Skeletal muscle cell (primary cell): ENCODE data around the gene TBC1D2B.
"Not testable (repeated sequence)": the region's sequence is repeated elsewhere in the genome, so short reads cannot be mapped to it uniquely, and the experiment has no call there.

Experiments
- DNase-seq: peaks from one replicate; pipeline ENCODE4 v3.0.0-alpha.2; 2010; ENCODE audit warnings: low read depth
- H3K4me3 ChIP-seq: 2 replicates; pipeline ENCODE4 v1.5.1; 2011; ENCODE audit warnings: low read depth, mild to moderate bottlenecking, control low read depth, low read length, moderate library complexity

TBC1D2B gene

DNA sequence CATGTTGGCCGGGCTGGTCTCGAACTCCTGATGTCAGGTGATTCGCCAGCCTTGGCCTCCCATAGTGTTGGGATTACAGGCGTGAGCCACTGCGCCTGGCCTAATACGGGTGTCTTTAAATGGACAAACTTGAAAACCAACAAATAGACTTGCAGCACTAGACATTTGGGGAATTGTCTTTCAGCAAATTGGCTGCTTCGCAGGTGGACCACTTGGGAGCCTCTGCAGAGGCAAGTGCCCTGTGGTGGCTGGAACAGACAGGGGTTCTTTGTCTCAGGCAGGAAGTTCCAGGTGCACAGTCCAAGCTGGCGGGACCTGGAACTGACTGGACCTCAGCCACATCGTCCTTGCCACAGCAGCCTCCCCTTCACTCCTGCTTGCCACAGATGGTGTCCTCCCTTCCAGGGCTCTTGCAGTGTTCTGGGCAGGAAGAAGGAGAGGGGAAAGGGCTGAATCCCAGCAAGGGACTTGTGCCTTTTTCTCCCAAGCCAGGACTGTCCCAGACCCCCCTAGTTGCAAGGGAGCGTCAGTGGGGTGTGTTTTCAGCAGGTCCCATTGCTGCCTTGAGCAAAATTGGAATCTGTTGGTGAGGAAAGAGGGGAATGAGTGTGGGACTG is 94.3 kb downstream of the TBC1D2B start:
- DNase-seq = no peak
- no peak overlapping the region for H3K4me3 ChIP-seq

DNA sequence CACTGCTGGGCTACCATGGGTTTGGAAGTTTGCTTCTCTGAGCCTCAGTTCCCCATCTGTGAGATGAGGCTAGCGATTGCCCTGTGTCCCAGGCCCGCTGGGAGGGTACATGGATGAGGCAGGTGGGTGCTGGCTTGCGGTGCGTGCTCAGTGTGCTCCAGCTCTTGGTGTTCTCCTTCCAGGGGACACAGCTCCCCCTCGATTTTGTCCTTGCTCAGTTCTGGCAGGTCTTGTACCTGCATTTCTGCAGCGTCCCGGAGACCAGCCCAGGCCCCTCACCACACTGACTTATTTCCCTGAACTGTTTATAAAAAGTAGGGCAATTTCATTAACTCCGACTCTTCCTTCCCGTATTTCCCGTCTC is 95.4 kb downstream of the TBC1D2B start:
- H3K4me3 ChIP-seq = no peak overlapping the region
- no peak for DNase-seq

DNA sequence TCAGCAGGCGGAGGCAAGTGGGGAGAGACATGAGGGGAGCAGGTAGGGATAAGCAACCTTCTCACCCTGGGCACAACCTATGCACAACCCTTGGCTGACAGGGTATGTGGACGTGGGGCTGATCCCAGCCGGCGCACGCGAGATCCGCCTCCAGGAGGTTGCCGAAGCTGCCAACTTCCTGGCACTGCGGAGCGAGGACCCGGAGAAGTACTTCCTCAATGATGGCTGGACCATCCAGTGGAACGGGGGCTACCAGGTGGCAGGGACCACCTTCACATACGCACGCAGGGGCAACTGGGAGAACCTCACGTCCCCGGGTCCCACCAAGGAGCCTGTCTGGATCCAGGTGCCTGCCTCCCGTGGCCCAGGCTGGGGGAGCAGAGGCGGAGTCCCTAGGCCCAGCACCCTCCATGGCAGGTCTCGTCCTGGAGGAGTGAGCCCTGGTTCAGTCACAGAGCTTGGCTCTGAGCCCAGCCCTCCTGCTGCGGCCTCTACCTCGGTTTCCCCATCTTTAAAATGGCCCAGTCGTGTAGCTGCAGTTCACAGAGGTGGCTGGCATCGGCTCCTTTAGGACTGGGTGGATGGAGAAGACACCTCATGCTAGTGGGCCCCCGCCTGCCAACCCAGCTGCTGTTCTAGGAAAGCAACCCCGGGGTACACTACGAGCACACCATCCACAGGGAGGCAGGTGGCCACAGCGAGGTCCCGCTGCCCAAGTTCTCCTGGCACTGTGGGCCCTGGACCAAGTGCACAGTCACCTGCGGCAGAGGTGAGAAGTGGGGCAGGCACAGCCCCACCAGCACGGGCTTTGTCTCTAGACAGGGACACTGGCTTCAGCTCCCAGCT is 96.0 kb downstream of the TBC1D2B start:
- no peak overlapping the region for H3K4me3 ChIP-seq
- DNase-seq = no peak

DNA sequence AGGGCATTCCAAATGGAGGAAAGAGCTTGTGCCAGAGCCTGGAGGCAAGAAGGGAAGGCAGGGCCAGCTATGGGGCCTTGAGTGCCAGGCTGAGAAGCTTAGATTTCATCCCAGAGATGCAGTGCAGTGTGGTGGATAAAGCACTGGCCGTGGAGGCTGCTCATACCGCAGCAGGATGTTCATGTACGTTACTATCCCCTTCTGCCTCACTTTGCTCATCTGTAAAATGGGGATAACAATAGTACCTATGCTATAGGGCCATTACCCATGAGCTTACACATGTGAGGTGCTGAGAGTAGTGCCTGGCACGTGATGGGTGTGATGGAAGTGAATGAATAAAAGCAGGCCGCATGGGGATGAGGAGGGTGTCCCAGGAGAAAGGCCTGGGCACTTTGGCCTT is 96.8 kb downstream of the TBC1D2B start:
- not testable (repeated sequence) for H3K4me3 ChIP-seq, DNase-seq

DNA sequence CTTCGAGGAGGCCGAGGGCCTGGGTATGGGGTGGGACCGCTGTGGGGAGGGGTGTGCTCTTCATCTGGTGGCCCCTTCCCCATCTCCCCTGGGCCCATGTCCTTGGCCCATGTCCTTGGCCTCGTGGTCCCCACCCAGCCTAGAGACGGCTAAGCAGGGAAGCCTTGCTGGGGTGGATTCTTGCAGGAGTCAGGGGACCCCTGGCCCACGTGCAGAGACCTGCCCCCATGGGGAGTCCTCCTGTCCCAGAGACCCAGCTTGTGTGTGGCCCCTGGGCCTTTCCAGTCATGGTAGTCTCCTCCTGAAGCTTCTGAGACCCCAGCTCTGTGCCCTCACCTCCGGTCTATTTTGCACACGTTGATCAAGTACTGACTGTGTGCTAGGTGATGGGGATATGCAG is 97.4 kb downstream of the TBC1D2B start:
- no peak overlapping the region for H3K4me3 ChIP-seq
- DNase-seq = no peak

DNA sequence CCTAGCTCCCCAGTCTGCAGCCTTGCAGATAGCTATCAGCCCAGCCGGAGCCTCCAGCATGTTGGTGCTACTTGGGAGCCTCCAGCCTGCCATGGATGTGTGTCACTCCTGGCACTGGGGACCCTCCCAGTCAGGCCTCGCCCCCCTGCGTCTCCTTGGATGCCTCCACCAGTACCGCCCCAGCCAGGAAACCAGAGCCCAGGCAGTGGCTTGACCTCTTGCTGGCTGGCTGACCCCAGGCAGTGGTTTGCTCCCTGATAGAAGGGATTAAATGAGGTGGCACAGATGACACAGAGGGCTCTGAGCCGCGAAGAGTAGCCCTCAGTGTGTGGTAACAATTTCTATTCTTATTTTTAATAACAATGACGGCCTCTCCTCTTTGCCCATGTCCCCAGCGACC is 98.4 kb downstream of the TBC1D2B start:
- DNase-seq, H3K4me3 ChIP-seq: not testable (repeated sequence)

DNA sequence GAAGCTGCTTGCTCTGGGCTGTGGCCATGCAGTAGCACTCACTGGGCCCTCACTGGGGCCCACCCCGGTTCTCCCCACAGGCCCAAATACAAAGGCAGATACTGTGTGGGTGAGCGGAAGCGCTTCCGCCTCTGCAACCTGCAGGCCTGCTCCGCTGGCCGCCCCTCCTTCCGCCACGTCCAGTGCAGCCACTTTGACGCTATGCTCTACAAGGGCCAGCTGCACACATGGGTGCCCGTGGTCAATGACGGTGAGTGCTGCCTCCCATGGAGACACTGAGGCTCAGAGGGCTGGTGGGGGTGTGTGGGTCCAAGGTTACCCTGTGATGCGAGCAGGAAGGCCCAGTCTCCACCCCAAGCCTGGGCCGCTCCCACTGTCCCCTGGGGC is 98.8 kb downstream of the TBC1D2B start:
- H3K4me3 ChIP-seq, DNase-seq: not testable (repeated sequence)

DNA sequence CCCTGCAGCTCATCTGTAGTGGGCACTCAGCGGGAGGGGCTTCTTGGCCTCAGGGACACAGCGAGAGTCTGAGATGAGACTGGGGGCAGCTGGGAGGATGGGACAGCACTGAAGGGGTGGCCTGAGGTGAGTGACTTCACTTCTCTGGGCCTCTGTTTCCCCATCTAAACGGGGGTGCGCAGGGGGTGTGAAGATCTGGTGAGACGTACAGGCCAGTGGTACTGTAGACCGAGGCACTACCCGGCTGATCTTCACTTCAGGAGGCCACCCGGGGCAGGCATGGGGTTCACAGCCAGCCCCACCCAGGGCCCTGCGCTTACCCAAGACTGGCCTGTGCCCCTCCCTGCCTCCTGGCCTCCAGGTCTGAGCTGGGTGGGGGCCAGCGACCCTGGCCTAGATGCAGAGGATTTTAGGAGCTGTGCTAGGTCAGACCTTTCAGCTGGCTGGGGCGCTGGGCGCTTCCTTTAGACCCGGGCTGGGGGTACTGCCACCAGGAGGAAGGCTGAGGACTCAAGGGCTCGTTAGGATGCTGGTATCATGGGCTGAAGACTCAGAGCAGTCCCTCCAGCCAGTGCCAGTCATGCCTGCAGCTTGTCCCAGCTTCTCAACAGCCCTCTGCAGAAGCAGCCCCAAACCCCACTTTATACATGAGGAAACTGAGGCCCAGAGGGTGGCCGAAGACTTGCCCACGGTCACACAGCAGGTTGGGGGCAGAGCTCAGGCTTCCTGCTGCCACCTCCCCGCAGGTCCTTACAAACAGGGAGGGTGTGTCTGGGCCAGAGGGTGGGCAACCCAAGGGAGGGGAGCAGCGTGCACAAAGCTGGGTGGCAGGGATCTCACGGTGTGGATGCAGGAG is 99.4 kb downstream of the TBC1D2B start:
- not testable (repeated sequence) for DNase-seq, H3K4me3 ChIP-seq

DNA sequence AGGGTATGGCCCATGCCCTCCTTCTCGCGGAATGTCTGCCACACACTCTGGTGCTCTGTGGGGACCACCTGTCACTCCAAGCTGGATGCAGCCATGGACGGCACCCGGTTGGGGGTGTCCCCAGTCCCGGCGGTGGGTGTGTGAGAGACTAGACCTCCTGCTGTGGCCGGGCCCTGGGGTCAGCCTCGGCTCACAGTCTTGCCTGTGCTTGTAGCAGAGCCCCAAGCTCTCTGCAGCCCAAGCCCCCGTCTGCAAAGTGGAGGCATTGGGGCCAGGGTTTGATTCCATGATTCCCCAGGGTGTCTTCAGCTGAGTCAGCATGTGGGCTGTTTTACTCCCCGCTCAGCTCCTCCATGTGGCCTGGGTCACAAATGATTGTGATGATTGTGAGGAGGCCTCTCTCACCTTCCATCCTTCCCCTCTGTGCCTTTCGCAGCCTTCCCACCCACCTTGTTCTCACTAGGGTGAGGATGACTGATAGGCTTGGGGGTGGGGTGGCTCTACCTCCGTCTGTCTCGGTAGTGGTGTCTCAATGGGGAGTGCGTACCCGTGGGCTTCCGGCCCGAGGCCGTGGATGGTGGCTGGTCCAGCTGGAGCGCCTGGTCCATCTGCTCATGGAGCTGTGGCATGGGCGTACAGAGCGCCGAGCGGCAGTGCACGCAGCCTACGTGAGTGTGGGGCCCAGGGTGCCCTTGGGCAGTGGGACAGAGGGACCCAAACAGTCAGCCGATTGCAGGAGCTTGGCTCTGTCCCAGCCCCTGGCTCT is 100.6 kb downstream of the TBC1D2B start:
- DNase-seq, H3K4me3 ChIP-seq: not testable (repeated sequence)

DNA sequence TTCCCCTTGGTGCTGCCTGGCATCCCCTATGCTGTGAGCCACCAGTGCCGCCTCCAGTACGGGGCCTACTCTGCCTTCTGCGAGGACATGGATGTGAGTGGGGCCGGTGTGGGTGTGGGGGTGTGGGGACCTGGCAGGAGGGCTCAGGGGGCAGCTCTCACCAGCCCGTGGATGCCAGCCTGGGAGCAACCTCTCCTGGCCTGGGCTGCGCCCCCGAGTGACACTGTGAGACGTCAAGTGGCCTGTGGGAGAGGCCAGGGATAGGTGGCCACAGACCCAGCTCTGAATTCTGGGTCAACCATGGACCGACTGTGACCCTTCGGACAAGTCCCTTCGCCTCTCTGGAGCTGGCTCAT is 101.4 kb downstream of the TBC1D2B start:
- not testable (repeated sequence) for DNase-seq, H3K4me3 ChIP-seq

DNA sequence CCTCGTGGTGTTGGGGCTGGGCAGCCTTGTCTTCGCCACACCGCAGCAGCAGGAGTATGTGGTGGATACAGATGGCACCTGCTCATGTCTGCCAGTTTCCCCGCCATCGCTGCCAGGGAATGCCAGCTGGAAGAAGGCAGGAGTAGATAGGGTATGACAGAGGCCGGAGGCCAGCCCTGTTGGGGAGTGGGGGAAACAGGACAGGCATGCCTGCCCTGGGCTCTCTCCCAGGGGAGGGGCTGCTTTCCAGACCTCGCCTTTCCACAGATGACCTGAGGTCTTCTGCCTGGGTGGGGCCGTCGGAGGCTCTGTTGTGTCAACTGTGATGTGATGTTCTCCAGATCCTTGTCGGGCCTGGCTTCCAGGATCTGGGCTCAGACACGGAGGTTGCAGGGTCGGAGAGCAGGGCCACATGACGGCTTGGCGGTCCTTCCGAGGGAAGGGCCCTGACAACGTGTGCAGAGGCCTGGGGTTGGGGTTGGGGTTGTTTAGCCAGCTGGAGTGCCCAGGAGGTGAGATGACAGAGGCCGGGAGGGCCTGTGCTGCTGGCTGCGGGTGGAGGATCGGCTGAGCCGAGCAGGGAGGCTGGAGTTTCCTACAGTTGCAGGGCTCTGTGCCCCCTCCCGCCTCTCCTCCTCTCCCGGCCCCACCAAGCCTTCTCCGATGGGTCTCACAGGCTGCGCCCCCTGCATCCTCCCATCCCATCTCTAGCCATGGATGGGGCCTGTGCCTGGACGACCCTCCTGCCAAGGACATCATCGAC is 102.0 kb downstream of the TBC1D2B start:
- H3K4me3 ChIP-seq = no peak overlapping the region
- no peak for DNase-seq

DNA sequence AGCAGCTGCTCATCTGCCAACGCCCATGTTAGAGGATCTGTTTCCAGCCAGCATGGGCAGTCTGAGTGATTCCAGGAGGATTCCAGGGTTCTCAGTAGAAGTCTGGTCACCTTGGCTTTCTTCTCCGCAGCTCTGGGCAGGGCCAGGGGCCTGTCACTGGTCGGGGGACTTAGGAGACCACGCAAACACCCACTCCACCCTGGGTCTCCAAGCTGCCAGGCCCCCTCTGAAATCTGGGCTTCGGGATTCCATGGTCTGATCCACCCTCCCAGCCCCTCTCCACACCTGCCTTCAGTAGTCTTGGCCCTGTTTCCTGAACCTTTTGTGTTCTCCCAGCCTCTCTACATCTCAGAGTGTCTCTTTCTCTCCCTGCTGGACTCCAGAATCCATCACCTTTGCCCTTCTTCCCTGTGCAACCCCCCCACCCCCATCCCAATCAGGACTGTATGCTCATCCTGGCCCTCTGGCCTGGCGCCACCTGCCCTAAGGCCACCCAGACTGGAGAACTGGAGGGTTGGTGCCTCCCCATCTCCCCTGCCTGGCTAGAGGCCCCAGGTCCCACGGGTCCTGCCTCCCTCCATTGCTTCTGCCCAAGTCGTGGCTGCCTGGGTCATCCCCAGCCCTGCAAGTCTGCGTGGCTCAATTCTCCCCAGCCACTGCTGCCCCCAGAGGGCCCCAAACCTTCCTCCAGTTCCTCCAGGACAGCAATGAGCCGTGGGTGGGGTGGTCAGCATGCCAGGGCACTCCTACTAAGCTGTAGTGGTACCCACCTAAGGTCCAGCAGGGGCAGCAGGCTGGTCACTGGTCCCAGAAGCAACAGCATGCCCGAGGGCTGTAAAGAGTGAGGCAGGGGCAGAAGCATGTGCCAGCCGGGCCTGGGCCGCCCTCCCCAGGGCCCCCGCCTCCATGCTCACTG is 102.8 kb downstream of the TBC1D2B start:
- H3K4me3 ChIP-seq = no peak overlapping the region
- DNase-seq = no peak

DNA sequence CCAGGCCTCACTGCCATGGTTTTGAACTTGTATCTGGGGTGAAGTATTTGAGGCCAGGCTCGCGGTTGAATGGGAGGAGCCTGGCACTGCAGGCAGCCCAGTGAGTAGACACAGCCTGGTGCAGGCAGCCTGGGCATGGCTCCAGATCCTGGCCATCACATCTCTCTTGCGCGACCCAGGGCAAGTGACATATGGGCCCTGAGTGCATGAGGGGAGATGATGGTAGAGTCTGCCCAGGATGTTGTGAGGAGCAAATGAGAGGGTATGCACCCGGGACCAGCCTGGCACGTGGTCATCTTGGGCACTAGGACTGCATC is 103.5 kb downstream of the TBC1D2B start:
- H3K4me3 ChIP-seq = no peak overlapping the region
- no peak for DNase-seq

DNA sequence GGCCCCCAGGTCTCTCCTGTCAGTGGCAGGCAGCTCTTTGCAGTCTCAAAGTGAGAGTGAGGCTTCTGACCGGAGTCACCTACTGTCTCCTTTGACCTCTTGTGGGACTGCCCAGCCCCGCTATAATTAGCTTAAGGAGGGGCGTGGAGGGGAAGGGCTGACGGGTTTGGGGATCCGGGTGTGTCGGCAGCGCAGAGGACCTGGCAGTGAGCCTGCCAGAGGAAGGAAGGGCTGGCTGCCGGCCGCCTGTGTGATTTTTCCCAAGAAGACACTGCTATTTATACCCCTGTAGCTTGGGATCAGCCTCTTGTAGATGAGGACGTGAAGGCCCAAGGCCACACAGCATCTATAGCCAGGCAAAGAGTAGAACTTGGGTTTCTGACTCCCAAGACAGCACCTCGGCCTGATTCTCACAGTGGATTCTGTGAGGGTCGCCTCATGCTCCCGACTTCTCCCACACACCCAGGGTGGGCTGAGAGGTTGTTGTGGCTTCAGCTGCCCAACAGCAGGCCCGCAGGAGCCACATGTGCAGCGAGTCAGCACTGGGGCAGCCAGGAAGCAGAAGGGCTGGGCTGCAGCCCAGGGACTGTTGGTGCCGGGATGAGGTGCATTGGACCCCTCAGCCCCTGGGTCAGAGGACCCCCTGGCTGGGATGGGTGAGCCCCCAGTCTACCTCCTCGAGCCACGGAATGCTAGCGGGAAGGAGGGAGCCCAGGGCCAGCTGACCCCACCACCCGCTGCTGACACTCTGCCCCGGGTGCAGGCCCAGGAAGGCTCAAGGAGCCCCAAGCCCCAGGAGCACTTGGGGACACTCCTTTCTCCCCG is 104.0 kb downstream of the TBC1D2B start:
- not testable (repeated sequence) for DNase-seq, H3K4me3 ChIP-seq

DNA sequence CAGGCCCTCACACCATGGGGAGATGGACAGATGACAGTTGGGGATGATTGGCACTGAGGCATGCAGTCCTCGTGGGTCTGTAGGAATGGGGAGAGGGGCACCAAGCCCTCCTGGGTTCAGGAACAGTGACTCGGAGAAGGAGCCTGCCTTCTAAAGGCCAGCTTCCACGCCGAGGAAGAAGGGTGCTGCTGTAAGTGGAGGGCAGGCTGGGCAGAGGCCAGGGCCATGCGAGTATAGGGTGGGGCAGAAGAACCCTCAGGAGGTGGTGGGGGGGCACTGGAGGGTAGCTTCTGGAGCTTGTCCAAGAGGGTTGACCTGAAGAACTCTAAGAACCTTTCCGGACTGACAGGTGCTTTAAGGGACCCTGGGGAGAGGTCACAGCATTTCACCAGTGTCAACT is 104.8 kb downstream of the TBC1D2B start:
- not testable (repeated sequence) for DNase-seq, H3K4me3 ChIP-seq

DNA sequence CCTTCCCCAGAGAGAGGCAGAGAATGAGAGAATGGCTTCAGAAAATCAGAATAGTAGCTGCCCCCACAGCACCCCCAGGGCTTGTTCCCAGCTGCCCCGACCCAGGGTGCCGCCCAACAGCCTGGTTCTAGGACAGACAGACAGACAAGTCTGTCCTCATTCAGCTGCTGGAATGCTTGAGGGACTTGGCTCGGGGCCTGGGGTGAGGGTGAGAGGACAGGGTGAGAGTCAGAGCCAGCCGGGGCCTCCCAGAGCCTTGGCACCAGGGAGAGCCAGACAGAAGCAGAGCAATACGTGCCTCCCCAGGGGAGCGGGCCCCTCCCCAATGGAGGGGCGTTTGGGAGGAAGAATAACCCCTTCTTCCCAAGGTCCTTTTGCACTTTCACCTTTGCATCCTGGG is 105.6 kb downstream of the TBC1D2B start:
- DNase-seq, H3K4me3 ChIP-seq: not testable (repeated sequence)

DNA sequence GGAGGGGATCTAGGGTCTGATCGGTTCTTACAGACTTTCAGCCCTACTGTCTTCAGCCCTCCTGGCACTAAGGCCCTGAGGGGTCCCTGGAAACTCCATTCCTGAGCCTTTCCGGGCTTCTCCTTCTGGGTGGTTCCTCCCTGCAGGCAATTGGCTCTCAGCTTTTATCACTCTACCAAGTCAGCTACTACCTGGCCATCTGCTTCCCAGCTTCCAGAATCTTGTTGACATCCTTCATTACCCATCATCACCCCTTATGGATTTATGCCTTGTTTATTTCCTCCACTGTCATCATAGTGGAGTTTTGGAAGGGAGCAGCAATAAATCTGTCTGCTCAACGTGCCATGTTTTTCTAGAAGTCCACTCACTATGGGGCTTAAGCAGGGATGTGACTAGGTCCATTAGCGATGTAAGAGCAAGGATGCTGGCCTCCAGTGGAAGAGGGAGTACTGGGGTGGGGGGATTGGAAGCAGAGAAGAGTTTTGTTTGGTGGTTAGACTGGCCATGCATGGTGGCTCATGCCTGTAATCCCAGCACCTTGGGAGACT is 106.6 kb downstream of the TBC1D2B start:
- DNase-seq = not testable (repeated sequence)

More for the DNA sequence above, 106.6 kb downstream of the TBC1D2B start:
- H3K4me3 ChIP-seq = not testable (repeated sequence)
